Stomach (tissue), 9 donors: ENCODE data around the gene ACVR1B. TPM values are rescaled to one million over a fixed set of nuclear protein-coding genes. Genes with fewer than 3 reads are reported as not detected.

ENCODE experiments used
- DNase-seq, 2 donors: peaks; one replicate each; pipeline versions ENCODE4 v3.0.0 to v3.0.0-alpha.2; 2013 to 2019
- H3K27ac ChIP-seq, 5 donors: fragments of 200-600 bp in 4 of 5; sonication (generic) in 4 of 5; one replicate each; pipeline ENCODE4 v1.5.1; 2013 to 2019; ENCODE audit warnings: mild to moderate bottlenecking in 1 of 5, moderate library complexity in 1 of 5
- H3K27me3 ChIP-seq, 3 donors: fragments of 200-600 bp; sonication (generic); one replicate each; pipeline ENCODE4 v1.5.1; 2017 to 2019; ENCODE audit warnings: mixed run types in 1 of 3
- H3K36me3 ChIP-seq, 4 donors: fragments of 200-600 bp; sonication (generic); 1 replicate in 3 of 4; 2 replicates in 1 of 4; pipeline ENCODE4 v1.5.1; 2016 to 2019
- H3K4me1 ChIP-seq, 4 donors: fragments of 200-600 bp; sonication (generic); one replicate each; pipeline ENCODE4 v1.5.1; 2016 to 2019
- H3K4me3 ChIP-seq, 4 donors: fragments of 200-600 bp; sonication (generic) in 3 of 4; one replicate each; pipeline ENCODE4 v1.5.1; 2016 to 2019; ENCODE audit warnings: mild to moderate bottlenecking in 1 of 4
- H3K9me3 ChIP-seq, 4 donors: fragments of 200-600 bp; sonication (generic); one replicate each; pipeline ENCODE4 v1.5.1; 2016 to 2019
- CTCF ChIP-seq, 7 experiments: fragments of 450-650 bp in 4 of 7; fragments of 200-600 bp in 3 of 7; sonication (generic) in 3 of 7; IDR thresholded peaks; one replicate each; pipeline ENCODE4 v1.5.1; 2016 to 2019; ENCODE audit warnings: antibody characterized with exemption in 7 of 7, control low read depth in 2 of 7, mild to moderate bottlenecking in 1 of 7
- EP300 ChIP-seq: sonication (generic); formaldehyde crosslinking; IDR thresholded peaks from one replicate; pipeline ENCODE4 v1.6.1; 2017; ENCODE audit warnings: antibody characterized with exemption
- POLR2A ChIP-seq, 4 donors: fragments of 450-650 bp; IDR thresholded peaks; one replicate each; pipeline ENCODE4 v1.6.1; 2016; ENCODE audit warnings: antibody characterized with exemption in 4 of 4, control low read depth in 2 of 4, mild to moderate bottlenecking in 1 of 4, moderate library complexity in 1 of 4
- POLR2AphosphoS5 ChIP-seq, 3 donors: sonication (generic); formaldehyde crosslinking; IDR thresholded peaks; one replicate each; pipeline ENCODE4 v1.6.1; 2016; ENCODE audit warnings: antibody characterized with exemption in 3 of 3
- WGBS, 5 donors: extraction: QIAGEN DNeasy Blood & Tissue Kit in 3 of 5; methylation state at CpG; one replicate each; pipeline versions ENCODE4 v1.1.5 to v1.1.7; 2013 to 2018; 5-methylcytosine and 5-hydroxymethylcytosine counted together
- intact Hi-C: fragments of 100-400 bp; cut with DNase I; formaldehyde crosslinking; loops from one replicate; pipeline ENCODE4 v1.15.1; 2023; ENCODE audit warnings: low total_unique reads
- polyA plus RNA-seq, 3 donors: library from polyadenylated mRNA; stranded (reverse); fragments of 200-250 nt; gene quantifications; one replicate each; pipeline ENCODE4 v1.2.3, GENCODE V29; 2013
- total RNA-seq, 5 donors: library from RNA; depleted of rRNA; stranded (reverse); fragments of >200 nt; gene quantifications; one replicate each; pipeline versions ENCODE4 v1.1.0 to v1.2.3, GENCODE V29; 2014 to 2016
- donor health status: healthy with polysubstance abuse.
- donor health status: Bipolar disorder and iron deficiency.
- donor health status: healthy.

ACVR1B gene
- total and polyA plus RNA-seq, 8 donors = 8.3 to 53.1 (median 24.5) TPM

GRCh38 chr12:52014567-52015530, 63.4 kb downstream of the ACVR1B start:
- H3K27ac ChIP-seq = no peak overlapping the region
- peak in 1 of 2 donors; percentile 73 for DNase-seq

GRCh38 chr12:52015532-52016041, 64.1 kb downstream of the ACVR1B start:
- intact Hi-C loops = no loop called here
- 75 to 94% (median 83%) methylated on average over 4 to 10 of the region's 10 CpGs for WGBS, 5 donors

More at GRCh38 chr12:52014567-52015530, 63.4 kb downstream of the ACVR1B start:
- intact Hi-C loops = no loop called here
- Histone ChIP-seq H3K4me3 (no peak overlapping the region), H3K9me3 (no peaks in the 10 kb centered on the region), H3K4me1 (peaks cover 7 to 25% (median 14%) of the 10 kb centered on the region in 4 donors), H3K36me3 (peaks cover 0 to 38% (median 24%) of the 10 kb centered on the region in 4 donors), H3K27me3 (peaks cover 0 to 22% (median 3%) of the 10 kb centered on the region in 3 donors)
- WGBS, 5 donors = 29 to 56% (median 40%) methylated on average over 15 to 93 of the region's 93 CpGs
- no peak for TF ChIP-seq CTCF (IDR thresholded peaks at IDR 0.05)

GRCh38 chr12:52018433-52019112, 67.1 kb downstream of the ACVR1B start:
- intact Hi-C loops = no loop called here
- Histone ChIP-seq H3K27me3 (peaks cover 0 to 38% (median 3%) of the 10 kb centered on the region in 3 donors), H3K36me3 (peaks cover 0 to 18% (median 13%) of the 10 kb centered on the region in 4 donors), H3K27ac (peak overlapping the region in 2 of 5 donors; percentile 16 to 32), H3K9me3 (no peaks in the 10 kb centered on the region), H3K4me1 (peaks cover 7 to 21% (median 12%) of the 10 kb centered on the region in 4 donors), H3K4me3 (no peak overlapping the region)
- 58 to 76% (median 61%) methylated on average over 3 to 4 of the region's 4 CpGs for WGBS, 5 donors
- DNase-seq = peak in 1 of 2 donors; percentile 65
- TF ChIP-seq CTCF (IDR thresholded peaks at IDR 0.05) = no peak
- TF ChIP-seq EP300 = no peak

More at GRCh38 chr12:52015532-52016041, 64.1 kb downstream of the ACVR1B start:
- no peaks in the 10 kb centered on the region for H3K9me3 ChIP-seq
- H3K36me3 ChIP-seq = peaks cover 0 to 38% (median 24%) of the 10 kb centered on the region in 4 donors
- H3K4me1 ChIP-seq = peaks cover 6 to 18% (median 8%) of the 10 kb centered on the region in 4 donors
- no peak overlapping the region for H3K4me3 ChIP-seq
- TF ChIP-seq CTCF (IDR thresholded peaks at IDR 0.05) (no peak), POLR2A (IDR thresholded peaks at IDR 0.05) (no peak), POLR2AphosphoS5 (IDR thresholded peaks at IDR 0.05) (no peak), EP300 (no peak)
- DNase-seq = peak in 1 of 2 donors; percentile 42
- H3K27me3 ChIP-seq = peaks cover 0 to 22% (median 3%) of the 10 kb centered on the region in 3 donors
- H3K27ac ChIP-seq = no peak overlapping the region

GRCh38 chr12:52019113-52019770, 67.7 kb downstream of the ACVR1B start:
- WGBS, 5 donors = 57 to 77% (median 66%) methylated on average over 13 of the region's 13 CpGs
- intact Hi-C loops = no loop called here

More at GRCh38 chr12:52019113-52019770, 67.7 kb downstream of the ACVR1B start:
- H3K27me3 ChIP-seq = peaks cover 0 to 33% (median 3%) of the 10 kb centered on the region in 3 donors
- DNase-seq = peak in 1 of 2 donors; percentile 83
- no peak overlapping the region for H3K4me3 ChIP-seq
- H3K9me3 ChIP-seq = no peaks in the 10 kb centered on the region
- H3K4me1 ChIP-seq = peaks cover 14 to 28% (median 18%) of the 10 kb centered on the region in 4 donors
- TF ChIP-seq CTCF (IDR thresholded peaks at IDR 0.05) = no peak
- TF ChIP-seq POLR2A (IDR thresholded peaks at IDR 0.05) = no peak
- TF ChIP-seq POLR2AphosphoS5 (IDR thresholded peaks at IDR 0.05) = no peak
- no peak for TF ChIP-seq EP300
- H3K27ac ChIP-seq = peak overlapping the region in 2 of 5 donors; percentile 16 to 32
- peaks cover 0 to 12% (median 6%) of the 10 kb centered on the region in 4 donors for H3K36me3 ChIP-seq
